Cardiac muscle cell (in vitro differentiated cells and primary cell): Measurements from ENCODE around the gene KIF26A. TPM values are rescaled to one million over a fixed set of nuclear protein-coding genes. Genes with fewer than 3 reads are reported as not detected.

Experiments
- DNase-seq, 2 donors: peaks; one replicate each; pipeline versions ENCODE4 v3.0.0 to v3.0.0-alpha.2; 2010 to 2017; ENCODE audit warnings: low read depth in 1 of 2, low spot score in 1 of 2
- H3K27ac ChIP-seq: fragments of 200-600 bp; sonication (generic); 2 replicates; pipeline ENCODE4 v1.5.1; 2016
- H3K27me3 ChIP-seq: fragments of 200-600 bp; sonication (generic); 2 replicates; pipeline ENCODE4 v1.6.0; 2016; ENCODE audit warnings: control low read depth
- H3K36me3 ChIP-seq: fragments of 200-600 bp; sonication (generic); 2 replicates; pipeline ENCODE4 v1.5.1; 2016; ENCODE audit warnings: control low read depth
- H3K4me1 ChIP-seq: fragments of 200-600 bp; sonication (generic); 2 replicates; pipeline ENCODE4 v1.8.1; 2017; ENCODE audit warnings: low read depth, mild to moderate bottlenecking, mixed run types
- H3K4me3 ChIP-seq: fragments of 200-600 bp; sonication (generic); 2 replicates; pipeline ENCODE4 v1.5.1; 2016; ENCODE audit warnings: mild to moderate bottlenecking
- H3K9me3 ChIP-seq: fragments of 200-600 bp; sonication (generic); 2 replicates; pipeline ENCODE4 v1.5.1; 2017; ENCODE audit warnings: low read depth, mild to moderate bottlenecking, control low read depth
- CTCF ChIP-seq: IDR thresholded peaks from 2 replicates; pipeline ENCODE4 v1.5.1; 2012; ENCODE audit warnings: low read depth, mild to moderate bottlenecking, low read length
- polyA plus RNA-seq: library from polyadenylated mRNA; unstranded; fragments of >200 nt; fragmentation: Nextera tagmentation; extraction: Ambion mirVana; gene quantifications from 2 replicates; pipeline ENCODE4 v1.2.1, GENCODE V29; 2016
- total RNA-seq: library from RNA; depleted of rRNA; stranded (reverse); fragments of >200 nt; gene quantifications from 2 replicates; pipeline ENCODE4 v1.2.3, GENCODE V29; 2016

KIF26A gene
- total and polyA plus RNA-seq, 2 experiments from 2014 or later = 9.9 to 74.9 TPM

GRCh38 chr14:104213301-104214034 lies 75.1 kb downstream of the KIF26A start:
- H3K4me3 ChIP-seq = no peak overlapping the region
- H3K27ac ChIP-seq = no peak overlapping the region
- H3K4me1 ChIP-seq = no peaks in the 10 kb centered on the region
- no peaks in the 10 kb centered on the region for H3K27me3 ChIP-seq
- no peaks in the 10 kb centered on the region for H3K9me3 ChIP-seq
- DNase-seq = no peak
- no peaks in the 10 kb centered on the region for H3K36me3 ChIP-seq
- TF ChIP-seq CTCF = no peak

GRCh38 chr14:104214431-104215218 lies 76.2 kb downstream of the KIF26A start:
- DNase-seq = no peak
- no peaks in the 10 kb centered on the region for H3K36me3 ChIP-seq
- no peaks in the 10 kb centered on the region for H3K9me3 ChIP-seq
- no peaks in the 10 kb centered on the region for H3K27me3 ChIP-seq
- H3K27ac ChIP-seq = no peak overlapping the region
- H3K4me3 ChIP-seq = no peak overlapping the region
- TF ChIP-seq CTCF = no peak
- H3K4me1 ChIP-seq = no peaks in the 10 kb centered on the region

- no peak overlapping the region for H3K4me3 ChIP-seq
- no peak overlapping the region for H3K27ac ChIP-seq
- H3K27me3 ChIP-seq = no peaks in the 10 kb centered on the region
- H3K4me1 ChIP-seq = no peaks in the 10 kb centered on the region
- no peaks in the 10 kb centered on the region for H3K36me3 ChIP-seq
- TF ChIP-seq CTCF = no peak
- H3K9me3 ChIP-seq = no peaks in the 10 kb centered on the region
- no peak for DNase-seq
These were observed 77.4 kb downstream of the KIF26A start for GRCh38 chr14:104215706-104216334.

GRCh38 chr14:104216457-104216856 lies 78.1 kb downstream of the KIF26A start:
- no peaks in the 10 kb centered on the region for H3K27me3 ChIP-seq
- H3K27ac ChIP-seq = no peak overlapping the region
- no peak for TF ChIP-seq CTCF
- H3K9me3 ChIP-seq = no peaks in the 10 kb centered on the region
- H3K36me3 ChIP-seq = no peaks in the 10 kb centered on the region
- no peaks in the 10 kb centered on the region for H3K4me1 ChIP-seq
- no peak for DNase-seq
- no peak overlapping the region for H3K4me3 ChIP-seq

GRCh38 chr14:104217486-104218360 lies 79.3 kb downstream of the KIF26A start:
- H3K27me3 ChIP-seq = no peaks in the 10 kb centered on the region
- TF ChIP-seq CTCF = no peak
- H3K9me3 ChIP-seq = no peaks in the 10 kb centered on the region
- DNase-seq = no peak
- no peaks in the 10 kb centered on the region for H3K4me1 ChIP-seq
- no peak overlapping the region for H3K27ac ChIP-seq
- no peak overlapping the region for H3K4me3 ChIP-seq
- H3K36me3 ChIP-seq = no peaks in the 10 kb centered on the region
